CD4-positive, alpha-beta memory T cell (primary cell): Measurements from ENCODE around the gene HECA. TPM values are rescaled to one million over a fixed set of nuclear protein-coding genes. Genes with fewer than 3 reads are reported as not detected.

Source experiments
- CTCF ChIA-PET: fragments of 350-600 bp; sonication (Branson Sonifier 250); formaldehyde crosslinking; loops from one replicate; lab custom pipeline; 2021; ENCODE audit warnings: inconsistent platforms; ENCODE audit not compliant: partially characterized antibody; lab: Charles Lee
- POLR2A ChIA-PET: fragments of 350-600 bp; sonication (Branson Sonifier 250); formaldehyde crosslinking; loops from one replicate; lab custom pipeline; 2021; ENCODE audit not compliant: partially characterized antibody; lab: Charles Lee
- DNase-seq, 5 donors: peaks; one replicate each; pipeline versions ENCODE4 v3.0.0 to v3.0.0-alpha.2; 2020 to 2022; ENCODE audit warnings: mixed read lengths in 1 of 5
- H3K27ac ChIP-seq: one replicate; pipeline ENCODE4 v1.7.0; 2013; ENCODE audit warnings: low read depth, low read length
- H3K27me3 ChIP-seq: 2 replicates; pipeline ENCODE4 v1.7.0; 2013; ENCODE audit warnings: mild to moderate bottlenecking, low read length, moderate library complexity; ENCODE audit not compliant: insufficient read depth
- H3K36me3 ChIP-seq: 2 replicates; pipeline ENCODE4 v1.7.0; 2013; ENCODE audit warnings: mild to moderate bottlenecking, low read length, moderate library complexity; ENCODE audit not compliant: insufficient read depth
- H3K4me1 ChIP-seq: 2 replicates; pipeline ENCODE4 v1.7.0; 2013; ENCODE audit warnings: mild to moderate bottlenecking, low read length, moderate library complexity; ENCODE audit not compliant: insufficient read depth
- H3K4me3 ChIP-seq, 2 donors: one replicate each; pipeline ENCODE4 v1.7.0; 2013; ENCODE audit warnings: low read length in 2 of 2, mild to moderate bottlenecking in 1 of 2
- H3K9me3 ChIP-seq, 2 donors: one replicate each; pipeline ENCODE4 v1.7.0; 2013; ENCODE audit warnings: low read length in 2 of 2, control low read depth in 1 of 2; ENCODE audit not compliant: control insufficient read depth in 1 of 2
- H3K27ac Mint-ChIP-seq, 7 donors: one replicate each; pipeline ENCODE4 v1.8.0; 2020 to 2021; ENCODE audit warnings: mixed read lengths in 7 of 7, mild to moderate bottlenecking in 6 of 7, inconsistent platforms in 3 of 7, moderate library complexity in 3 of 7
- H3K27me3 Mint-ChIP-seq, 2 donors: one replicate each; pipeline ENCODE4 v1.8.0; 2020 to 2021; ENCODE audit warnings: mixed read lengths in 2 of 2
- H3K36me3 Mint-ChIP-seq, 2 donors: one replicate each; pipeline ENCODE4 v1.8.0; 2020 to 2021; ENCODE audit warnings: mixed read lengths in 2 of 2, inconsistent platforms in 1 of 2, mild to moderate bottlenecking in 1 of 2
- H3K4me1 Mint-ChIP-seq, 4 donors: one replicate each; pipeline ENCODE4 v1.8.0; 2020 to 2021; ENCODE audit warnings: mixed read lengths in 4 of 4, mild to moderate bottlenecking in 1 of 4
- H3K4me3 Mint-ChIP-seq, 8 donors: one replicate each; pipeline ENCODE4 v1.8.0; 2020 to 2021; ENCODE audit warnings: mixed read lengths in 8 of 8, mild to moderate bottlenecking in 7 of 8, moderate library complexity in 6 of 8, inconsistent platforms in 3 of 8
- H3K9me3 Mint-ChIP-seq, 8 donors: one replicate each; pipeline ENCODE4 v1.8.0; 2020 to 2021; ENCODE audit warnings: mixed read lengths in 8 of 8, mild to moderate bottlenecking in 5 of 8, inconsistent platforms in 3 of 8, moderate library complexity in 1 of 8
- intact Hi-C: fragments of 100-400 bp; cut with micrococcal nuclease; formaldehyde crosslinking; loops from one replicate; pipeline ENCODE4 v1.15.1; 2023
- polyA plus RNA-seq, 2 donors: library from polyadenylated mRNA; unstranded; fragments of 300-500 nt; fragmentation: Illumina TruSeq; gene quantifications; one replicate each; pipeline ENCODE4 v1.2.3, GENCODE V29; 2021
- total RNA-seq, 2 experiments: library from RNA; stranded (reverse); gene quantifications; one replicate each; pipeline ENCODE4 v1.2.3, GENCODE V29; 2021

The HECA gene
- total and polyA plus RNA-seq, 4 experiments from 2014 or later, result 5.4 to 161 (median 83.2) TPM

DNA sequence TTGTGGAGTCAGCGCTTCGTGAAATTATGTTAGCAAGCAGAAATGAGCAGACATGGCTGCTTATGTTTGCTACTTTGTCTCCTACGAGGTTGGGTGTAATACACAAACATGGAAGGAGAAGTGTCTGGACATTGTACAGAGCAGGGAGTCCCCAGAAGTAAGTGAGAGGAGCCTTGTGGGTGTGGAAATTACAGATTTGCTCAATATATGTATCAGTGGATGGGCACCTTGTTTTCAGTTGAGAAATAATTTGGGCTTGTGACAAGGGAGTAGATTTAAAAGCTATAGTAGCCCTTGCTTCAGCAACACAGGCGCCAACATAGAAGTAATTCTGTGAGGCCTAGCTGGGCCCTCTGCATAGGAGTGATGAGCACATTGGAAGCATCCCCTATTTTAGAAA lies 49.2 kb downstream of the HECA start:
- no peaks in the 10 kb centered on the region for H3K27me3 Mint-ChIP-seq

GRCh38 chr6:139184459-139184858 lies 49.6 kb downstream of the HECA start:
- Histone ChIP-seq H3K27ac (no peak overlapping the region), H3K27me3 (no peaks in the 10 kb centered on the region), H3K4me3 (no peak overlapping the region), H3K9me3 (no peaks in the 10 kb centered on the region), H3K4me1 (peaks cover 17% of the 10 kb centered on the region), H3K36me3 (peaks cover 18% of the 10 kb centered on the region)
- ChIA-PET CTCF (interaction anchor here (0.7 to 1.3 kb wide), 2 partner anchors 35 to 47 kb away, joined by 3 to 5 read pairs; no protein-coding TSS in a partner anchor), POLR2A (interaction anchor here (1.0 to 3.7 kb wide), 5 partner anchors 23 to 190 kb away, joined by 3 to 12 read pairs (median 4); partner anchors contain the start of gene CITED2)
- no peak for DNase-seq
- Mint-ChIP-seq H3K4me3 (no peak overlapping the region), H3K4me1 (peaks cover 37 to 61% (median 50%) of the 10 kb centered on the region in 4 donors), H3K27me3 (no peaks in the 10 kb centered on the region), H3K9me3 (no peaks in the 10 kb centered on the region), H3K36me3 (peaks cover 39 to 54% of the 10 kb centered on the region in 2 donors), H3K27ac (peak overlapping the region in 6 of 7 donors; percentile 3 to 79 (median 16))
- intact Hi-C loops, result no loop called here

More for the DNA sequence above, 49.2 kb downstream of the HECA start:
- H3K27ac Mint-ChIP-seq, result peak overlapping the region in 3 of 7 donors; percentile 28 to 79 (median 70)
- CTCF ChIA-PET, result interaction anchor here (0.7 to 1.3 kb wide), 2 partner anchors 35 to 46 kb away, joined by 3 to 5 read pairs; no protein-coding TSS in a partner anchor
- Histone ChIP-seq H3K27ac (no peak overlapping the region), H3K4me1 (peaks cover 21% of the 10 kb centered on the region), H3K9me3 (no peaks in the 10 kb centered on the region), H3K4me3 (no peak overlapping the region), H3K27me3 (no peaks in the 10 kb centered on the region), H3K36me3 (peaks cover 19% of the 10 kb centered on the region)
- peaks cover 39 to 66% (median 53%) of the 10 kb centered on the region in 4 donors for H3K4me1 Mint-ChIP-seq
- DNase-seq, result no peak
- intact Hi-C loops, result no loop called here
- no peak overlapping the region for H3K4me3 Mint-ChIP-seq
- peaks cover 42 to 58% of the 10 kb centered on the region in 2 donors for H3K36me3 Mint-ChIP-seq
- no peaks in the 10 kb centered on the region for H3K9me3 Mint-ChIP-seq
- POLR2A ChIA-PET, result interaction anchor here (1.0 to 3.7 kb wide), 5 partner anchors 23 to 190 kb away, joined by 3 to 12 read pairs (median 4); partner anchors contain the start of gene CITED2

DNA sequence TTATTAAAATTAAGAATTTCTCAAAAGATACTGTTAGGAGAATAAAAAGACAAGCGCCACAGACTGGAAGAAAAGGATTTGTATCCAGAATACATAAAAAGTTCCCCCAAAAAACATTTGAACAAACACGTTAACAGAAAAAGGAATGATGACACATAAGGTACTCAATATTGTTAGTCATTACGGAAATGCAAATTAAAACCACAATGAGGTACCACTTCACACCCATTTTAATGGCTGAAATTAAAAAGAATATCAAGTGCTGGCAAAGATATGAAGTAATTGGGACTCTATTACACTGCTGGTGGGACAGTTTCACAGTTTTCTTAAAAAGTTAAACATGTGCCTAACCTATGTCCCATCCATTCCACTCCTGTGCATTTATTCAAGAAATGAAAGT lies 51.4 kb downstream of the HECA start:
- Mint-ChIP-seq H3K27ac (peak overlapping the region; percentile 20 to 76 (median 42)), H3K36me3 (peaks cover 23 to 37% of the 10 kb centered on the region in 2 donors), H3K27me3 (no peaks in the 10 kb centered on the region), H3K4me3 (peak overlapping the region in 5 of 8 donors; percentile 23 to 63 (median 36)), H3K9me3 (no peaks in the 10 kb centered on the region), H3K4me1 (peaks cover 36 to 55% (median 45%) of the 10 kb centered on the region in 4 donors)
- Histone ChIP-seq H3K36me3 (peaks cover 4% of the 10 kb centered on the region), H3K9me3 (no peaks in the 10 kb centered on the region), H3K27me3 (no peaks in the 10 kb centered on the region), H3K4me3 (no peak overlapping the region), H3K27ac (no peak overlapping the region), H3K4me1 (peaks cover 13% of the 10 kb centered on the region)
- POLR2A ChIA-PET, result interaction anchor here (0.9 to 3.7 kb wide), 5 partner anchors 22 to 104 kb away, joined by 3 to 12 read pairs (median 5); no protein-coding TSS in a partner anchor
- intact Hi-C loops, result no loop called here
- CTCF ChIA-PET, result no interaction called here
- DNase-seq, result no peak

GRCh38 chr6:139186692-139187091 lies 51.8 kb downstream of the HECA start:
- DNase-seq, result no peak
- H3K27me3 ChIP-seq, result no peaks in the 10 kb centered on the region
- H3K4me3 Mint-ChIP-seq, result peak overlapping the region in 3 of 8 donors; percentile 23 to 60 (median 36)
- H3K9me3 Mint-ChIP-seq, result no peaks in the 10 kb centered on the region
- no peaks in the 10 kb centered on the region for H3K27me3 Mint-ChIP-seq
- ChIA-PET POLR2A (interaction anchor here (0.5 to 3.7 kb wide), 7 partner anchors 22 to 577 kb away, joined by 3 to 12 read pairs (median 3); partner anchors contain the start of gene TXLNB), CTCF (no interaction called here)
- H3K27ac Mint-ChIP-seq, result peak overlapping the region in 6 of 7 donors; percentile 11 to 78 (median 20)
- H3K36me3 Mint-ChIP-seq, result peaks cover 20 to 34% of the 10 kb centered on the region in 2 donors
- H3K4me1 Mint-ChIP-seq, result peaks cover 35 to 55% (median 45%) of the 10 kb centered on the region in 4 donors
- intact Hi-C loops, result no loop called here
- H3K36me3 ChIP-seq, result no peaks in the 10 kb centered on the region
- H3K9me3 ChIP-seq, result no peaks in the 10 kb centered on the region
- no peak overlapping the region for H3K4me3 ChIP-seq
- peaks cover 13% of the 10 kb centered on the region for H3K4me1 ChIP-seq
- H3K27ac ChIP-seq, result no peak overlapping the region

DNA sequence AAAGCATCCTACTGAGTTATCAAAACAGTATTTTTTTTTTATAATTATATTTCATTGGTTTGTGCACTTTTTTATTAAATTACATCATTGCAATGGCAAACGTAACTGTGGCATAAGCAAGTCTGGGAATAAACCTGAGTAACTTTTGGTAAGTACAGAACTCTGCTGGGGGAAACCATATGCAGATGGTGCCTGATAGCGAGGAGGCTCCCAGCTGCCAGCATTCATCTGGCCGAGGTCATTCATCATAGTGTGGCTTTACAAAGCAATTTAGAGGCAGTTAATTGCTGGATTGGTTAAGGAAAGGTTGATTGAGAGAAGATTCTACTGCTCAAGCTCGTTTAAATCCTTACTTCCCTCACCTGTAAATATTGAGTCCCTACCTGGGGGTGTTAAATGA lies 52.6 kb downstream of the HECA start:
- peak in 1 of 5 donors; percentile 44 for DNase-seq
- no peak overlapping the region for H3K4me3 Mint-ChIP-seq
- Histone ChIP-seq H3K4me1 (peaks cover 13% of the 10 kb centered on the region), H3K4me3 (no peak overlapping the region), H3K27ac (no peak overlapping the region), H3K36me3 (no peaks in the 10 kb centered on the region), H3K9me3 (no peaks in the 10 kb centered on the region), H3K27me3 (no peaks in the 10 kb centered on the region)
- H3K9me3 Mint-ChIP-seq, result no peaks in the 10 kb centered on the region
- intact Hi-C loops, result no loop called here
- H3K27ac Mint-ChIP-seq, result peak overlapping the region in 1 of 7 donors; percentile 85
- peaks cover 34 to 54% (median 44%) of the 10 kb centered on the region in 4 donors for H3K4me1 Mint-ChIP-seq
- ChIA-PET POLR2A (interaction anchor here (1.1 to 2.1 kb wide), 6 partner anchors 8 to 188 kb away, joined by 3 to 6 read pairs (median 4); partner anchors contain the start of genes CITED2 and TXLNB), CTCF (interaction anchor here (0.9 to 1.0 kb wide), 2 partner anchors 32 to 182 kb away, joined by 3 read pairs; no protein-coding TSS in a partner anchor)
- peaks cover 13 to 26% of the 10 kb centered on the region in 2 donors for H3K36me3 Mint-ChIP-seq
- H3K27me3 Mint-ChIP-seq, result no peaks in the 10 kb centered on the region

- Histone ChIP-seq H3K4me1 (peaks cover 13% of the 10 kb centered on the region), H3K27ac (no peak overlapping the region), H3K36me3 (no peaks in the 10 kb centered on the region), H3K9me3 (no peaks in the 10 kb centered on the region), H3K4me3 (no peak overlapping the region), H3K27me3 (no peaks in the 10 kb centered on the region)
- intact Hi-C loops, result no loop called here
- DNase-seq, result no peak
- H3K27ac Mint-ChIP-seq, result no peak overlapping the region
- H3K27me3 Mint-ChIP-seq, result no peaks in the 10 kb centered on the region
- peaks cover 7 to 12% of the 10 kb centered on the region in 2 donors for H3K36me3 Mint-ChIP-seq
- no peak overlapping the region for H3K4me3 Mint-ChIP-seq
- H3K9me3 Mint-ChIP-seq, result no peaks in the 10 kb centered on the region
- H3K4me1 Mint-ChIP-seq, result peaks cover 28 to 39% (median 32%) of the 10 kb centered on the region in 4 donors
- ChIA-PET CTCF (interaction anchor here (1.0 to 2.0 kb wide), 3 partner anchors 14 to 175 kb away, joined by 3 to 5 read pairs (median 5); no protein-coding TSS in a partner anchor), POLR2A (interaction anchor here (0.7 to 1.4 kb wide), 4 partner anchors 50 to 76 kb away, joined by 3 to 4 read pairs (median 4); no protein-coding TSS in a partner anchor)
These were observed 54.8 kb downstream of the HECA start for GRCh38 chr6:139189665-139190064.

DNA sequence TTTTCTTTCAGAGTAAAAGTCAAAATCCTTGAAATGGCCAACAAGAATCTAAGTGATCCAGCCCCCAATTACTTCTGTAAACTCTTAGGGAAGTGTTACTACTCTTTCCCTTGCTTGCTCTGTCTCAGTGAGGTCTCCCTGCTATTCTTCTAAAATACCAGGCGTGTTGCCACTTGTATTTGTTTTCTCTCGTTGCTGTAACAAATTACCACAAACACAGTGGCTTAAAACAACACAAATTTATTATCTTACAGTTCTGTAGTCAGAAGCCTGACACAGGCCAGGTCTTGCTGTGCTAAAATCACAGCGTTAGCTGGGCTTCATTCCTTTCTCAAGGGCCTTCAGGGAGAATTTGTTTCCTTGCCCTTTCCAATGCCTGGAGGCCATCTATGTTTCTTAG lies 59.9 kb downstream of the HECA start:
- H3K27me3 Mint-ChIP-seq, result no peaks in the 10 kb centered on the region
- POLR2A ChIA-PET, result interaction anchor here (0.8 kb wide), 1 partner anchor 57 kb away, joined by 3 read pairs; no protein-coding TSS in a partner anchor
- no peaks in the 10 kb centered on the region for H3K36me3 ChIP-seq
- peaks cover 0 to 9% (median 6%) of the 10 kb centered on the region in 4 donors for H3K4me1 Mint-ChIP-seq
- H3K4me3 Mint-ChIP-seq, result no peak overlapping the region
- H3K27ac Mint-ChIP-seq, result no peak overlapping the region
- no peaks in the 10 kb centered on the region for H3K27me3 ChIP-seq
- peaks cover 0 to 2% (median 0%) of the 10 kb centered on the region in 8 donors for H3K9me3 Mint-ChIP-seq
- DNase-seq, result no peak
- intact Hi-C loops, result no loop called here
- H3K36me3 Mint-ChIP-seq, result peaks cover 2 to 5% of the 10 kb centered on the region in 2 donors
- H3K4me3 ChIP-seq, result no peak overlapping the region
- H3K4me1 ChIP-seq, result no peaks in the 10 kb centered on the region
- no peaks in the 10 kb centered on the region for H3K9me3 ChIP-seq
- CTCF ChIA-PET, result interaction anchor here (1.3 kb wide), 1 partner anchor 97 kb away, joined by 3 read pairs; the partner anchor contains the start of gene TXLNB
- no peak overlapping the region for H3K27ac ChIP-seq
